GM21447 (cell line): ENCODE data around the gene A3GALT2.
"Not testable (repeated sequence)": the region's sequence is repeated elsewhere in the genome, so short reads cannot be mapped to it uniquely, and the experiment has no call there.

Experiments
- ATAC-seq: cut with Tn5 transposase; IDR thresholded peaks from one replicate; pipeline ENCODE4 v1.9.1; 2021; ENCODE audit not compliant: unreplicated experiment

Gene A3GALT2

GRCh38 chr1:33295450-33296081 lies 25.3 kb downstream of the A3GALT2 start:
- no peak for ATAC-seq

DNA sequence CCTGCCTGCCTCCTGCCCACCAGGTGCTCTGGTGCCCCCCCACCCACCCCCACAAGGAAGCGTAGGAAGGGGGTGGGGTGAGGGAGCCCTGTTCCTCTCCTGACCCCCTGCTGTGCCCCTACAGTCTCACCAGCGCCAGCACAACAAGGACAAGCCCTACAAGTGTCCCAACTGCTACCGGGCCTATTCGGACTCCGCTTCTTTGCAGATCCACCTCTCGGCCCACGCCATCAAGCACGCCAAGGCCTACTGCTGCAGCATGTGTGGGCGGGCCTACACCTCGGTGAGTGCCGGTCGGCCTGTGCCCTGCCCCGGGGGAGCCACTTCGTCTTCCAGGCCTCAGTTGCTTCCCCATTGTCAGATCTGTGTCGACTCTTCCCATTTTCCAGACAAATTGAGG lies 25.9 kb downstream of the A3GALT2 start:
- ATAC-seq: no peak

DNA sequence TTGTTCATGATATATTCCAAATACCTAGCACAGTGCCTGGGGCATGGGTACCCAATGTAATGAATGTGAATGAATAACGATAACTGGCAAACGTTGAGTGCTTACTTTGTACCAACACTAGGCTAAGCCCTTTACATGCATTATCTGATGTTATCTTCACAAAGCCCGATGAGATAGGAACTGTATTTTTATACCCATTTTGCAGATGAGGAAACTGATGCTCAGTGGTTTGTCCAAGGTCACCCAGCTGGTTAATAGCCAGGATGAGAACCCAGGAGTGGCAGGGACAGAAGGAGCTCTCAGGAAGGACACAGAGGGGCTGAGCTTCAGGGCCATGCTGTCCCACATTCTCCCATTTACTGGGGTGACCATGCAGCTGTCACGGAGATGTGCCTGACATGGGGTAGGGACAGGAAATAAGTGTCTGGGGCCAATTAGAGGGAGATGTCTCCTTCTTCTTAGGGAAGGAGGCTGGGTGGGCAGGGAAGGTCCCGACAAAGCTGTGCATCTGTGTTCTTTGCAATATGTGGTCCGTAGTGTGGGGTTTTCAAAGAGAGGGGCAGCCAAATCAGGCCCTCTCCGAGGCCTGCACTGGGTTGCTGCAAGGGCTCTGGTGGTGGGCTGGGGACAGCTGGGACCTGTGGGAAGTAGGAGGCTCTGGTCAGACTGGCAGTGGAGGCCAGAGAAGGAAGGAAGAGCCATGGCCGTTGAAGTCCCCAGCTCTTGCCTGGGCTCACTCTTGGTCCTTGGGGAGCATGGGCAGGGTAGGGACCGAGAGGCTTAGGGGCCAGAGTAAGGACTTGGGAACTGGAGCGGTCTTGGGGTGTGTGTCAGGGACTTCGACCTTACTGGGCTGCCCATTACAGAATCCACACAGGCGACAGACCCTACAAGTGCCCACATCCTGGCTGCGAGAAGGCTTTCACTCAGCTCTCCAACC lies 26.6 kb downstream of the A3GALT2 start:
- no peak for ATAC-seq

GRCh38 chr1:33292726-33293340 lies 28.1 kb downstream of the A3GALT2 start:
- no peak for ATAC-seq

DNA sequence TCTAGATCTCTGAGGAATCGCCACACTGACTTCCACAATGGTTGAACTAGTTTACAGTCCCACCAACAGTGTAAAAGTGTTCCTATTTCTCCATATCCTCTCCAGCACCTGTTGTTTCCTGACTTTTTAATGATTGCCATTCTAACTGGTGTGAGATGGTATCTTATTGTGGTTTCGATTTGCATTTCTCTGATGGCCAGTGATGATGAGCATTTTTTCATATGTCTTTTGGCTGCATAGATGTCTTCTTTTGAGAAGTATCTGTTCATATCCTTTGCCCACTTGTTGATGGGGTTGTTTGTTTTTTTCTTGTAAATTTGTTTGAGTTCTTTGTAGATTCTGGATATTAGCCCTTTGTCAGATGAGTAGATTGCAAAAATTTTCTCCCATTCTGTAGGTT lies 30.3 kb downstream of the A3GALT2 start:
- ATAC-seq: not testable (repeated sequence)

DNA sequence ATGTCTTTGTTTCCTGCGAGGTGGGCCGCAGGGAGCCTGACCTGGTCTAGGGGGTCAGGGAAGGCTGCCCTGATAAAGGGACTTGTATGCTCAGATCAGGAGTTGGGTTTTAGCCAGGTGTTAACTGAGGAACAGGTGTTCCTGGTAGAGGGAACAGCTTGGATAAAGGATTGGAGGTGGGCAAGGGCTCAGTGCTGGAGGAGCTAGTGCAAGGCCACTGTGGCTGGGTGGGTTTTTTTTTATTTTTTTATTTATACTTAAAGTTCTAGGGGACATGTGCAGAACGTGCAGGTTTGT lies 31.1 kb downstream of the A3GALT2 start:
- ATAC-seq: no peak

GRCh38 chr1:33288976-33289857 lies 31.7 kb downstream of the A3GALT2 start:
- ATAC-seq: no peak

GRCh38 chr1:33287317-33287716 lies 33.6 kb downstream of the A3GALT2 start:
- no peak for ATAC-seq

- no peak for ATAC-seq
Observed at GRCh38 chr1:33286451-33287185, 34.3 kb downstream of the A3GALT2 start.

GRCh38 chr1:33284049-33284448 lies 36.8 kb downstream of the A3GALT2 start:
- no peak for ATAC-seq

DNA sequence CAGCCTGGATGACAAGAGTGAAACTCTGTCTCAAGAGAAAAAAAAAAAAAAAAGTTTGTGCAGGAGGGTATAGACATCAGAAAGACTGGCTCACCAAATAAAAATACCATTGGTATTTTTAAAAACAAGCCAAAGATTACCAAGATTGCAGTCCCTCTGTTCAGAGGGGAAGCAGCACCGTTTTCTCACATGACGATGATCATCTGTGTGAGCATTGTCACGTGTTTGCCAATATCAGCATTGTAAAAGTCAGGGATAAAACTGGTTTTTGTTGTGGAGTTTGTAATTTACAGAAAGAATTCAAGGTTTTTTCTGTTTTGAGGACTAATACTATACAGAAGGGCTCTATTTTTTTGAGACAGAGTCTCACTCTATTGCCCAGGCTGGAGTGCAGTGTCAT lies 38.1 kb downstream of the A3GALT2 start:
- no peak for ATAC-seq

GRCh38 chr1:33281554-33282303 lies 39.2 kb downstream of the A3GALT2 start:
- ATAC-seq: no peak

DNA sequence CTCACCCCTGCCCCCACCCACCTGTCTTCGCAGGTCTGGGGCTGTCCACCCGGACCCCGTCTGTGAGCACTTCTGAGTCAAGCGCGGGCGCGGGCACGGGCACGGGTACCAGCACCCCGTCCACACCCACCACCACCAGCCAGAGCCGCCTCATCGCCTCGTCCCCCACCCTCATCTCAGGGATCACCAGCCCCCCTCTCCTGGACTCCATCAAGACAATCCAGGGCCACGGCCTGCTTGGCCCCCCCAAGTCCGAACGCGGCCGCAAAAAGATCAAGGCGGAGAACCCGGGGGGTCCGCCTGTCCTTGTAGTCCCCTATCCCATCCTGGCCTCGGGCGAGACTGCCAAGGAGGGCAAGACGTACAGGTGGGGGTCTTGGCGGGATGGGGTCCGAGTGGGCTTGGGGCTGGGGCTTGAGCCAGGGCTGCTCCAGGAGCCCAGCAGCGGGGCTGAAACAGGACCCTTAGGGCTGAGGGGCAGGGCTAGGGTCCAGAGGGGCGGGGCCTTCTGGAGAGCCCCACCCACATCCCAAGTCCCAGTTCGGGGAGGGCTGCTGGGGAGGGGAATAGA lies 40.7 kb downstream of the A3GALT2 start:
- ATAC-seq: no peak

DNA sequence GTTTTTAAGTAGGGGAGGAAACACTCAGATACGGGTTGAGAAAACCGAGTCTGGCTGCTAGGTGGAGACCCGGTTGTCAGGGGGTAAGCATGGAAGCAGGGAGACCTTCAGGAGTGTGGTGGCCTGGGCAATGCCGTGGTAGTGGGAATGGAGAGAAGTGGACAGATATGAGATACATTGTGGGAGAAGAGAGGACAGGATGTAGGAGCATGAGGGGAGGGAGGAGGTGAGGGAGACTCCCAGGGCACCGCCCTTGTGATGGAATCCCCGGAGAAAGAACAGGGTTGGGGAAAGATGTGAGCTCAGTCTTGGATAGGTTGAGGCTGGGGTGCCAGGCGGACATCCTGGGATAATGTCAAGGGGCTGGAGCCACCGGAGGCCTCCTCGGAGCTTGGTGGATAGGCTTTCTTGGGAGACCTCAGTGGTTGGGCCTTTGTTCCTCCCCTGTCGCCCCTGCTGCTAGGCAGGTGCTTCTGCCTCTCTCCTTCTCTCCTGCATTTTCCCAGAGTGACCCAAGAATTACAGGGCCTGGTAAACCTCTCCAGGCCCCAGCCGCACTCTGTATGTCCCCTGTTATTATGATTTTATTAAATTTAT lies 43.3 kb downstream of the A3GALT2 start:
- ATAC-seq: no peak

GRCh38 chr1:33276573-33277298 lies 44.2 kb downstream of the A3GALT2 start:
- ATAC-seq: no peak

DNA sequence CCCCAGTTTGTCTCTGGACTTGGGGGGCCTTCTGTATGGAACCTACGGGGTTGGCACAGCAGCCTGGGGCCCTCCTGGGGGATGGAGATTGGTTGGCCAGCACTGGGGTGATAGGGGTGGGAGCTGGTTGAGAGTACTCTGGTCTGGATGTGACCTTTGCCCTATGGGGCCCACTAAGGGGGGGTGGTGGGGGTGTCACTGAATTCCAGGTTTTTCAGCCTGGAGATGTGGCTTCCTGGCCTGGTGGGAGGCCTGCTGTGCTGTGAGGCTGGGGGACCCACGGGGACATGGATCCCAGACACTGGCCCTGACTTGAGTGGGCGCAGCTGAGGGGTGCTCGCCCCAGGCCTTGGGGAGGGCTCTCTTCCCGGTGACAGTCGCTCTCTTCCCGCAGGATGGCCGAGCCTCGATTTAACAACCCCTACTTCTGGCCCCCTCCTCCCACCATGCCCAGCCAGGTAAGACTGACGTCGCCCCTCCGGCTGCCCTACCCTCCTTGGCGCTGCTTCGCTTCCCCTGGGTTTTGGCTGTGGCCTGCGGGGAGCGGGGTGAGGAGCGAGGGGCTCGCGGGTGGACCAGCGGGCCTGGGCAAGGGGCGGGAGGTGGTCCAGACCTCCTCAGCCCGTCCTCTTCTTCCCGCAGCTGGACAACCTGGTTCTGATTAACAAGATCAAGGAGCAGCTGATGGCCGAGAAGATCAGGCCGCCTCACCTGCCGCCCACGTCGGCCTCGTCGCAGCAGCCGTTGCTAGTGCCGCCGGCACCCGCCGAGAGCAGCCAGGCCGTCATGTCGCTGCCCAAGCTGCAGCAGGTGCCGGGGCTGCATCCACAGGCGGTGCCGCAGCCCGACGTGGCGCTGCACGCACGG lies 45.0 kb downstream of the A3GALT2 start:
- no peak for ATAC-seq

DNA sequence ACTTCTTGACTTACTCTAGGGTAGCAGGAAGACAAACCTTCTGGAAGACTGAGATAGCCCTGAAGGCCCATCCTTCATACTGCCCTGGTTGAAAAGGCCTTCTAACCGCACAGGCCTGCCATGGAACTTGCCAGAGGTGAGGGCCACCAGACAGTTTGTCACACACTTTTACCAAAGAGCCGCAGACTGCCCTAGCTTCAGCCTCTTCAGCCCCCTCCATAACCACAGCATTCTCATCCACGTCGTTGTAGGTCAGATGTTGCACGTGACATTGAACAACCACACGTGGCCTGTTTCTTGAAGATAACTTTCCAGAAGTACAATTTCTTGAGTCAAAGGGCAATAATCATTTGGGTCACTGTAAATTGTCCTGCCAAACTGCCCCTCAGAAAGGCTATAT lies 45.7 kb downstream of the A3GALT2 start:
- ATAC-seq: no peak
